SJCRH30 (cell line): ENCODE measurements around the gene RNF31. TPM values are rescaled to one million over a fixed set of nuclear protein-coding genes. Genes with fewer than 3 reads are reported as not detected.

Experiments
- DNase-seq, 2 experiments: peaks; one replicate each; pipeline ENCODE4 v3.0.0-alpha.2; 2015 to 2020
- H3K27ac ChIP-seq: fragments of 250-450 bp; sonication (Bioruptor Pico); 2 replicates; pipeline ENCODE4 v1.5.1; 2020; ENCODE audit warnings: mild to moderate bottlenecking, moderate library complexity
- H3K27me3 ChIP-seq: fragments of 250-450 bp; sonication (Bioruptor Pico); 2 replicates; pipeline ENCODE4 v1.5.1; 2020; ENCODE audit warnings: mild to moderate bottlenecking, moderate library complexity
- H3K36me3 ChIP-seq: fragments of 250-450 bp; sonication (Bioruptor Pico); 2 replicates; pipeline ENCODE4 v1.5.1; 2020; ENCODE audit warnings: mild to moderate bottlenecking, moderate library complexity
- H3K4me1 ChIP-seq: fragments of 250-450 bp; sonication (Bioruptor Pico); 2 replicates; pipeline ENCODE4 v1.5.1; 2020; ENCODE audit warnings: mild to moderate bottlenecking, moderate library complexity
- H3K4me3 ChIP-seq: fragments of 250-450 bp; sonication (Bioruptor Pico); 2 replicates; pipeline ENCODE4 v1.5.1; 2020; ENCODE audit warnings: mild to moderate bottlenecking, moderate library complexity
- H3K9me3 ChIP-seq: fragments of 250-450 bp; sonication (Bioruptor Pico); replicated peaks from 2 replicates; pipeline ENCODE4 v1.5.1; 2020; ENCODE audit warnings: mild to moderate bottlenecking, moderate library complexity
- total RNA-seq: library from RNA; depleted of rRNA; stranded (reverse); fragments of >200 nt; shearing (Covaris generic); gene quantifications from 2 replicates; pipeline ENCODE4 v1.2.3, GENCODE V29; 2014

RNF31 gene
- total RNA-seq, 1 experiment from 2014 or later, result 58.8 TPM

- Histone ChIP-seq H3K4me1 (peaks cover 13% of the 10 kb centered on the region), H3K27ac (no peak overlapping the region), H3K4me3 (no peak overlapping the region), H3K36me3 (peaks cover 49% of the 10 kb centered on the region), H3K9me3 (no peaks in the 10 kb centered on the region), H3K27me3 (no peaks in the 10 kb centered on the region)
- no peak for DNase-seq
These were observed 9.5 kb downstream of the RNF31 start for GRCh38 chr14:24156840-24157239.

GRCh38 chr14:24157331-24157730, 10.0 kb downstream of the RNF31 start:
- no peak for DNase-seq
- Histone ChIP-seq H3K27me3 (no peaks in the 10 kb centered on the region), H3K36me3 (peaks cover 44% of the 10 kb centered on the region)

DNA sequence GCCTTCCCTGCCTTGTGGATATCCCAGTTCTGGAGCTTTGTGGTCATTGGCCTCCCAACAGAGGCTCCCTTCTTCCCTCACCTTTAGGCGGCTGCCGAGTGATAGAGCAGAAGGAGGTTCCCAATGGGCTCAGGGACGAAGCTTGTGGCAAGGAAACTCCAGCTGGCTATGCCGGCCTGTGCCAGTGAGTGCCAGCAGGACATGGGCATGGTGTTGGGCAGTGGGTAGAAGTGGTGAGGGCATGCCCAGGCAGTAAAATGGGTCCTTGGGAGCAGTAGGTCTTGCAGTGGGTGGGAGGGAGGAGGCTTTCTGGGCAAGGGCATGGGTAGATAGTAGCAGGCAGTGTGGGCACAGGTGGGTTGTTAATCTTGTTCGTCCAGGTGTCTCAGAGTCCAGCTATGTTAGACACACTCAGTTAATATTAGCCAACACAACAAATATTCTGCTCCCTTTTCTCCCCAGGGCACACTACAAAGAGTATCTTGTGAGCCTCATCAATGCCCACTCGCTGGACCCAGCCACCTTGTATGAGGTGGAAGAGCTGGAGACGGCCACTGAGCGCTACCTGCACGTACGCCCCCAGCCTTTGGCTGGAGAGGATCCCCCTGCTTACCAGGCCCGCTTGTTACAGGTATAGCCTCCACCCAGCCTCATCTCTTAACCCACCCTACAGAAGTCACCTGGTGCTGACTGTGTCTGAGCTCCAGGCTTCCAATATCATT, 12.6 kb downstream of the RNF31 start:
- H3K27ac ChIP-seq, result no peak overlapping the region
- no peak overlapping the region for H3K4me3 ChIP-seq
- H3K9me3 ChIP-seq, result no peaks in the 10 kb centered on the region
- peaks cover 32% of the 10 kb centered on the region for H3K36me3 ChIP-seq
- no peak for DNase-seq
- peaks cover 13% of the 10 kb centered on the region for H3K4me1 ChIP-seq
- no peaks in the 10 kb centered on the region for H3K27me3 ChIP-seq

More at GRCh38 chr14:24157331-24157730, 10.0 kb downstream of the RNF31 start:
- Histone ChIP-seq H3K27ac (no peak overlapping the region), H3K4me1 (peaks cover 13% of the 10 kb centered on the region), H3K9me3 (no peaks in the 10 kb centered on the region), H3K4me3 (no peak overlapping the region)

GRCh38 chr14:24160499-24160849, 13.2 kb downstream of the RNF31 start:
- no peak overlapping the region for H3K27ac ChIP-seq
- DNase-seq, result no peak
- no peak overlapping the region for H3K4me3 ChIP-seq
- no peaks in the 10 kb centered on the region for H3K27me3 ChIP-seq
- peaks cover 29% of the 10 kb centered on the region for H3K36me3 ChIP-seq
- H3K9me3 ChIP-seq, result no peaks in the 10 kb centered on the region
- H3K4me1 ChIP-seq, result peaks cover 13% of the 10 kb centered on the region

GRCh38 chr14:24160850-24161804, 13.8 kb downstream of the RNF31 start, which contains the start of gene IRF9:
Gene IRF9 (plus strand): TSS chr14:24161265. CDS start chr14:24162145, 880 bp downstream.
- H3K4me1 ChIP-seq, result peaks cover 13% of the 10 kb centered on the region
- H3K27ac ChIP-seq, result peak within 1 kb of the TSS; percentile 38
- peak within 1 kb of the TSS; percentile 40 for H3K4me3 ChIP-seq
- DNase-seq, result peak; percentile 95 to 99
- peaks cover 22% of the 10 kb centered on the region for H3K36me3 ChIP-seq
- no peaks in the 10 kb centered on the region for H3K27me3 ChIP-seq
- H3K9me3 ChIP-seq, result no peaks in the 10 kb centered on the region

- no peak overlapping the region for H3K4me3 ChIP-seq
- DNase-seq, result no peak
- no peak overlapping the region for H3K27ac ChIP-seq
- no peaks in the 10 kb centered on the region for H3K27me3 ChIP-seq
- H3K9me3 ChIP-seq, result no peaks in the 10 kb centered on the region
- peaks cover 15% of the 10 kb centered on the region for H3K36me3 ChIP-seq
- H3K4me1 ChIP-seq, result peaks cover 13% of the 10 kb centered on the region
These were observed 14.8 kb downstream of the RNF31 start for GRCh38 chr14:24162093-24162492.

DNA sequence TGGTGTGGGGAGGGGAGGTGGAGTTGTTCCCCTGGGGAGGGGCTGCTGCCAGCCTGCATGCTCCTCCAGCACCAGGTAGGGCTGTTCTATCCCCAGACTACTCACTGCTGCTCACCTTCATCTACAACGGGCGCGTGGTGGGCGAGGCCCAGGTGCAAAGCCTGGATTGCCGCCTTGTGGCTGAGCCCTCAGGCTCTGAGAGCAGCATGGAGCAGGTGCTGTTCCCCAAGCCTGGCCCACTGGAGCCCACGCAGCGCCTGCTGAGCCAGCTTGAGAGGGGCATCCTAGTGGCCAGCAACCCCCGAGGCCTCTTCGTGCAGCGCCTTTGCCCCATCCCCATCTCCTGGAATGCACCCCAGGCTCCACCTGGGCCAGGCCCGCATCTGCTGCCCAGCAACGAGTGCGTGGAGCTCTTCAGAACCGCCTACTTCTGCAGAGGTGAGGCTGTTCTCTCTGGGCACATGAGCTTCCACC, 17.3 kb downstream of the RNF31 start:
- H3K27ac ChIP-seq, result no peak overlapping the region
- DNase-seq, result no peak
- peaks cover 13% of the 10 kb centered on the region for H3K4me1 ChIP-seq
- H3K27me3 ChIP-seq, result no peaks in the 10 kb centered on the region
- no peaks in the 10 kb centered on the region for H3K9me3 ChIP-seq
- no peak overlapping the region for H3K4me3 ChIP-seq
- H3K36me3 ChIP-seq, result peaks cover 2% of the 10 kb centered on the region; the same call in 1 of the 2 replicates

GRCh38 chr14:24165785-24166184, 18.5 kb downstream of the RNF31 start:
- Histone ChIP-seq H3K4me3 (no peak overlapping the region), H3K4me1 (peaks cover 8% of the 10 kb centered on the region), H3K36me3 (peaks cover 2% of the 10 kb centered on the region; the same call in 1 of the 2 replicates), H3K27ac (no peak overlapping the region), H3K9me3 (no peaks in the 10 kb centered on the region), H3K27me3 (no peaks in the 10 kb centered on the region)
- no peak for DNase-seq

- Histone ChIP-seq H3K27me3 (no peaks in the 10 kb centered on the region), H3K4me1 (no peaks in the 10 kb centered on the region), H3K36me3 (peaks cover 2% of the 10 kb centered on the region; the same call in 1 of the 2 replicates), H3K4me3 (no peak overlapping the region), H3K27ac (no peak overlapping the region), H3K9me3 (no peaks in the 10 kb centered on the region)
- DNase-seq, result no peak
These were observed 20.3 kb downstream of the RNF31 start for GRCh38 chr14:24167469-24168114.

DNA sequence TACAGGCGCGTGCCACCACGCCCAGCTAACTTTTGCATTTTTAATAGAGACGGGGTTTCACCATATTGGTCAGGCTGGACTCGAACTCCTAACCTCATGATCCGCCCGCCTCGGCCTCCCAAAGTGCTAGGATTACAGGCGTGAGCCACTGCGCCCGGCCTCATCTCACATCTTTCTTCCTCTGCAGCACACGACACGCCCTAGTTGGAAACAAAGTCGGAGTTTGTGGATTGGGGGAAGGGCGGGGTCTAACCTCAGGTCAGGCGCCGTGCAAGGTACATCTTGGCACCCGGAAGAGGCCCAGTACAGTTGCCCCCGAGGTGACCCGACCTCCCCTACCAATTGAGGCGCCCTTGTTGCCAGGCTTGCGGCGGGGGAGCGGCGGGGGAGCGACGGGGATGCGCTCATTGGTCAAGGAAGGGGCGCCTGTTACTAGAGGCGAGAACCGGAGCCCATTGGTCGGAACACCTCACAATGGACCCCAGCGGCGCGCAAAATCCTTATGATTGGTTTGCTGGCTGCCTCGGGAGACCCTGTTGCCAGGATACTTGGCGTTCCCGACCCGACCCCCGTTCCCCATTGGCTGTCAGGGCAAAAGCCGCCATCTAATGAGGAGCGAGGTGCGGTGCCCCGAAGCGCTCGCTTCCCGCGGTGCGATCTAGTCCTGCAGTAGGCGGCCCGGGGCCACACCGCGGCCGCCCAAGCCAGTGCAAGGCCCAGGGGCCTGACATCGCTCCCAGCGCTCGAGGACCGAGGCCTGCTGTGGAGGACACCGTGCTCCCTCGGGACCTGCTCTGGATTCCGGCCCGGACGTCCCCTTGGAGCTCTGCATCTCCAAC, 24.3 kb downstream of the RNF31 start, which contains the start of gene REC8:
TSS of gene REC8 (plus strand) at position 659 of the 839 bp plus-strand sequence. CDS start 473 bp downstream, outside the sequence.
- no peaks in the 10 kb centered on the region for H3K4me1 ChIP-seq
- no peak within 1 kb of the TSS for H3K27ac ChIP-seq
- H3K36me3 ChIP-seq, result no peaks in the 10 kb centered on the region
- H3K27me3 ChIP-seq, result no peaks in the 10 kb centered on the region
- no peak within 1 kb of the TSS for H3K4me3 ChIP-seq
- DNase-seq, result no peak
- no peaks in the 10 kb centered on the region for H3K9me3 ChIP-seq

DNA sequence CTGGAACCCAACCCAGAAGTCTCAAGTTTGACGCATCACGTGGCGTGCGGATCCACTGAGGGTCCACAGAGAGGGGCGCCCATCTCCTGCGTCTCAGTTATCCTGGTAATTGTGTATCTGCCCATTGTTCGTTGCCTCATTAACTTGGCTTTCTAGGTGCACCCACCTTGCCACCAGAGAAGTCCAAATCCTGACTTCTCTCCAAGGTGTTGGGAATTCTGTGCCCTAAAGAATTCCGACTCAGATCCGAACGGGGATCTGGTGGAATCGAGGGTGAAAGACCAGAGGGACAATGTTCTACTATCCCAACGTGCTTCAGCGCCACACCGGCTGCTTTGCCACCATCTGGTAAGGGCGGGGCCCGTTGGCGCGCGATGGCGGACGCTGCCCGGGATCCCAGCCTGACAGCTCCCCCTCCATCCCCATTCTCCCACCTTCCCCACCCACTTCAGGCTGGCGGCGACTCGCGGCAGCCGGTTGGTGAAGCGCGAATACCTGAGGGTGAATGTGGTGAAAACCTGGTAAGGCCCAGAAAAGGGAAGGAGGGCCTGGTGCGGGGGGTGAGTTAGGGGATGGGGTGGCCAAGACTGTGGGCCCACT, 25.1 kb downstream of the RNF31 start:
- no peak for DNase-seq
- H3K36me3 ChIP-seq, result no peaks in the 10 kb centered on the region; the same call in 1 of the 2 replicates
- H3K27me3 ChIP-seq, result no peaks in the 10 kb centered on the region
- no peak overlapping the region for H3K4me3 ChIP-seq
- H3K27ac ChIP-seq, result no peak overlapping the region
- no peaks in the 10 kb centered on the region for H3K9me3 ChIP-seq
- H3K4me1 ChIP-seq, result no peaks in the 10 kb centered on the region

DNA sequence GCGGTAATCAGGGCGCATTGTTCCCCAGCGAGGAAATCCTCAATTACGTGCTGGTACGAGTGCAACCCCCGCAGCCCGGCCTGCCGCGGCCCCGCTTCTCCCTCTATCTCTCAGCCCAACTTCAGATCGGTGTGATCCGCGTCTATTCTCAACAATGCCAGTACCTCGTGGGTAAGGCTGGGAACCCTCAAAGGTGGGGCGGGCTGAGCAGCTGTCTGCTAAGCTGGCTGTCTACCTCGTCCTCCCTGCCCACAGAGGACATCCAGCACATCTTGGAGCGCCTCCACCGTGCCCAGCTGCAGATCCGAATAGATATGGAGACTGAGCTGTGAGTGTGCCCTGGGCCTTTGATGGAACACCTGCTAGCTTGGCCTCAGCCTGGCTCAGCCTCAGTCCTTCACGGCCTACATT, 25.6 kb downstream of the RNF31 start:
- Histone ChIP-seq H3K27ac (no peak overlapping the region), H3K4me3 (no peak overlapping the region), H3K36me3 (no peaks in the 10 kb centered on the region; the same call in 1 of the 2 replicates), H3K9me3 (no peaks in the 10 kb centered on the region), H3K27me3 (no peaks in the 10 kb centered on the region), H3K4me1 (no peaks in the 10 kb centered on the region)
- no peak for DNase-seq

- Histone ChIP-seq H3K4me1 (no peaks in the 10 kb centered on the region), H3K27ac (no peak overlapping the region), H3K27me3 (no peaks in the 10 kb centered on the region), H3K9me3 (no peaks in the 10 kb centered on the region), H3K36me3 (peaks cover 23% of the 10 kb centered on the region), H3K4me3 (no peak overlapping the region)
- no peak for DNase-seq
These were observed 29.3 kb downstream of the RNF31 start for GRCh38 chr14:24176599-24176998.
